Upper lobe of left lung (tissue), 4 donors: ENCODE results near the gene PSMA6.
"Not testable (repeated sequence)": the region's sequence is repeated elsewhere in the genome, so short reads cannot be mapped to it uniquely, and the experiment has no call there.

Experiments used
- EP300 ChIP-seq, 4 donors: sonication (generic); formaldehyde crosslinking; IDR thresholded peaks; one replicate each; pipeline ENCODE4 v1.5.1; 2017; ENCODE audit warnings: antibody characterized with exemption in 4 of 4, control low read depth in 2 of 4
- POLR2A ChIP-seq, 4 donors: fragments of 450-650 bp; IDR thresholded peaks; one replicate each; pipeline ENCODE4 v1.5.1; 2016 to 2017; ENCODE audit warnings: antibody characterized with exemption in 4 of 4, mild to moderate bottlenecking in 2 of 4
- POLR2AphosphoS5 ChIP-seq, 2 donors: sonication (generic); formaldehyde crosslinking; IDR thresholded peaks; one replicate each; pipeline ENCODE4 v1.5.1; 2017; ENCODE audit warnings: antibody characterized with exemption in 2 of 2
- TF ChIP-seq, protein P1 (sequence below), 6 experiments: fragments of 450-650 bp in 4 of 6; fragments of 200-600 bp in 2 of 6; sonication (generic) in 2 of 6; IDR thresholded peaks; one replicate each; pipeline ENCODE4 v1.5.1; 2016 to 2019; ENCODE audit warnings: antibody characterized with exemption in 6 of 6

- TF ChIP-seq POLR2A, POLR2AphosphoS5, EP300 (IDR thresholded peaks at IDR 0.05): not testable (repeated sequence)
- TF ChIP-seq, protein P1, sequence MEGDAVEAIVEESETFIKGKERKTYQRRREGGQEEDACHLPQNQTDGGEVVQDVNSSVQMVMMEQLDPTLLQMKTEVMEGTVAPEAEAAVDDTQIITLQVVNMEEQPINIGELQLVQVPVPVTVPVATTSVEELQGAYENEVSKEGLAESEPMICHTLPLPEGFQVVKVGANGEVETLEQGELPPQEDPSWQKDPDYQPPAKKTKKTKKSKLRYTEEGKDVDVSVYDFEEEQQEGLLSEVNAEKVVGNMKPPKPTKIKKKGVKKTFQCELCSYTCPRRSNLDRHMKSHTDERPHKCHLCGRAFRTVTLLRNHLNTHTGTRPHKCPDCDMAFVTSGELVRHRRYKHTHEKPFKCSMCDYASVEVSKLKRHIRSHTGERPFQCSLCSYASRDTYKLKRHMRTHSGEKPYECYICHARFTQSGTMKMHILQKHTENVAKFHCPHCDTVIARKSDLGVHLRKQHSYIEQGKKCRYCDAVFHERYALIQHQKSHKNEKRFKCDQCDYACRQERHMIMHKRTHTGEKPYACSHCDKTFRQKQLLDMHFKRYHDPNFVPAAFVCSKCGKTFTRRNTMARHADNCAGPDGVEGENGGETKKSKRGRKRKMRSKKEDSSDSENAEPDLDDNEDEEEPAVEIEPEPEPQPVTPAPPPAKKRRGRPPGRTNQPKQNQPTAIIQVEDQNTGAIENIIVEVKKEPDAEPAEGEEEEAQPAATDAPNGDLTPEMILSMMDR (IDR thresholded peaks at IDR 0.05) = not testable (repeated sequence)
These were observed 63.1 kb downstream of the PSMA6 start for GRCh38 chr14:35355235-35355634.
